Stimulated activated CD4-positive, alpha-beta T cell treated with anti-CD3 and anti-CD28 coated beads, Interleukin-2, amount 100 ng/mL, for 4 hours (primary cell): ENCODE results near the gene OSM.
"Not testable (repeated sequence)": the region's sequence is repeated elsewhere in the genome, so short reads cannot be mapped to it uniquely, and the experiment has no call there.

Source experiments
- DNase-seq: peaks from one replicate; pipeline ENCODE4 v3.0.0-alpha.2; 2020; ENCODE audit warnings: low read depth

Gene OSM

GRCh38 chr22:30226192-30226832 is 40.3 kb downstream of the OSM start:
- DNase-seq = no peak

GRCh38 chr22:30225220-30225927 is 41.3 kb downstream of the OSM start:
- DNase-seq = no peak

GRCh38 chr22:30224161-30224857 is 42.3 kb downstream of the OSM start:
- no peak for DNase-seq

GRCh38 chr22:30223303-30223702 is 43.3 kb downstream of the OSM start:
- no peak for DNase-seq

GRCh38 chr22:30222321-30222720 is 44.3 kb downstream of the OSM start:
- no peak for DNase-seq

GRCh38 chr22:30221121-30221992 is 45.3 kb downstream of the OSM start:
- peak; percentile 64 for DNase-seq

- no peak for DNase-seq
Measured at GRCh38 chr22:30220338-30221012, 46.2 kb downstream of the OSM start.

GRCh38 chr22:30219668-30220278 is 46.9 kb downstream of the OSM start:
- no peak for DNase-seq

- no peak for DNase-seq
Measured at GRCh38 chr22:30219049-30219654, 47.5 kb downstream of the OSM start.

- no peak for DNase-seq
Measured at GRCh38 chr22:30217698-30218560, 48.7 kb downstream of the OSM start.

GRCh38 chr22:30216710-30217109 is 49.9 kb downstream of the OSM start:
- no peak for DNase-seq

- not testable (repeated sequence) for DNase-seq
Measured at GRCh38 chr22:30216272-30216671, 50.4 kb downstream of the OSM start.

- DNase-seq = no peak
Measured at GRCh38 chr22:30214703-30215407, 51.8 kb downstream of the OSM start.

- no peak for DNase-seq
Measured at GRCh38 chr22:30212996-30213441, 53.6 kb downstream of the OSM start.
